Suppressor macrophage treated with lipopolysaccharide for 4 hours (primary cell): ENCODE measurements around the gene CCDC149.

Experiments
- DNase-seq: peaks from one replicate; pipeline ENCODE4 v3.0.0-alpha.2; 2020

CCDC149 gene

GRCh38 chr4:24912252-24913118 is at the start of gene CCDC149:
TSS of gene CCDC149 (minus strand) at chr4:24913042. CDS start at chr4:24912864, 178 bp downstream.
- peak; percentile 73 for DNase-seq

- peak; percentile 43 for DNase-seq
Observed at GRCh38 chr4:24957886-24958285, 45.0 kb upstream of the CCDC149 start.

GRCh38 chr4:24956763-24957162 is 43.9 kb upstream of the CCDC149 start:
- no peak for DNase-seq

- no peak for DNase-seq
Observed at GRCh38 chr4:24956091-24956490, 43.2 kb upstream of the CCDC149 start.

GRCh38 chr4:24952667-24953066 is 39.8 kb upstream of the CCDC149 start:
- no peak for DNase-seq

- no peak for DNase-seq
Observed at GRCh38 chr4:24949970-24950369, 37.1 kb upstream of the CCDC149 start.

GRCh38 chr4:24937917-24938281 is 25.1 kb upstream of the CCDC149 start:
- DNase-seq, result no peak

GRCh38 chr4:24937176-24937916 is 24.5 kb upstream of the CCDC149 start:
- no peak for DNase-seq

- peak; percentile 37 for DNase-seq
Observed at GRCh38 chr4:24935856-24936255, 23.0 kb upstream of the CCDC149 start.

GRCh38 chr4:24934311-24934710 is 21.5 kb upstream of the CCDC149 start:
- no peak for DNase-seq

- no peak for DNase-seq
Observed at GRCh38 chr4:24933684-24934275, 20.9 kb upstream of the CCDC149 start.

GRCh38 chr4:24932515-24933225 is 19.8 kb upstream of the CCDC149 start:
- no peak for DNase-seq

- DNase-seq, result peak; percentile 78
Observed at GRCh38 chr4:24930151-24930550, 17.3 kb upstream of the CCDC149 start.

GRCh38 chr4:24928708-24929107 is 15.9 kb upstream of the CCDC149 start:
- DNase-seq, result peak; percentile 48

- peak; percentile 86 for DNase-seq
Observed at GRCh38 chr4:24927049-24927448, 14.2 kb upstream of the CCDC149 start.

- peak; percentile 37 for DNase-seq
Observed at GRCh38 chr4:24924309-24924781, 11.5 kb upstream of the CCDC149 start.

- DNase-seq, result no peak
Observed at GRCh38 chr4:24923550-24923949, 10.7 kb upstream of the CCDC149 start.

- no peak for DNase-seq
Observed at GRCh38 chr4:24923002-24923401, 10.2 kb upstream of the CCDC149 start.

GRCh38 chr4:24922416-24922815 is 9.6 kb upstream of the CCDC149 start:
- DNase-seq, result no peak

- no peak for DNase-seq
Observed at GRCh38 chr4:24921491-24921890, 8.6 kb upstream of the CCDC149 start.

- DNase-seq, result no peak
Observed at GRCh38 chr4:24920008-24920407, 7.2 kb upstream of the CCDC149 start.

- no peak for DNase-seq
Observed at GRCh38 chr4:24917076-24917856, 4.4 kb upstream of the CCDC149 start.
